ENCODE results near the gene ADPGK. TPM values are rescaled to one million over a fixed set of nuclear protein-coding genes. Genes with fewer than 3 reads are reported as not detected.

Gene ADPGK
- total RNA-seq, 1 experiment from 2014 or later = 56.8 TPM

Other genes starting within 250 kb of the ADPGK start
- gene GOLGA6B, start 129.1 kb downstream of the ADPGK start, total RNA-seq (2014; rRNA removed; shearing (Covaris generic)) = not detected in 2 replicates
- not detected in 2 replicates for gene HIGD2B, start 97.6 kb downstream of the ADPGK start, total RNA-seq (2014; rRNA removed; shearing (Covaris generic))
- gene BBS4, start 97.6 kb downstream of the ADPGK start, total RNA-seq (2014; rRNA removed; shearing (Covaris generic)) = 23.7 and 24.8 TPM in 2 replicates